Neural crest cell (in vitro differentiated cells): ENCODE results near the gene NCS1. TPM values are rescaled to one million over a fixed set of nuclear protein-coding genes. Genes with fewer than 3 reads are reported as not detected.
"Not testable (repeated sequence)": the region's sequence is repeated elsewhere in the genome, so short reads cannot be mapped to it uniquely, and the experiment has no call there.

Experiments
- DNase-seq: peaks from one replicate; pipeline ENCODE4 v3.0.0; 2021; ENCODE audit warnings: low read depth, mixed read lengths, low spot score
- H3K27ac Mint-ChIP-seq: one replicate; pipeline ENCODE4 v1.8.0; 2021; ENCODE audit warnings: mild to moderate bottlenecking, mixed read lengths; ENCODE audit not compliant: unreplicated experiment
- H3K27me3 Mint-ChIP-seq: 2 replicates; pipeline ENCODE4 v1.8.0; 2021; ENCODE audit warnings: low read depth, mild to moderate bottlenecking, mixed read lengths
- H3K36me3 Mint-ChIP-seq: 2 replicates; pipeline ENCODE4 v1.8.0; 2021; ENCODE audit warnings: low read depth, mild to moderate bottlenecking, mixed read lengths
- H3K4me1 Mint-ChIP-seq: 2 replicates; pipeline ENCODE4 v1.8.0; 2021; ENCODE audit warnings: mixed read lengths
- H3K4me3 Mint-ChIP-seq: one replicate; pipeline ENCODE4 v1.8.0; 2021; ENCODE audit warnings: mild to moderate bottlenecking, mixed read lengths
- H3K9me3 Mint-ChIP-seq: 2 replicates; pipeline ENCODE4 v1.8.0; 2021; ENCODE audit warnings: mixed read lengths
- CTCF ChIP-seq: fragments of 200-600 bp; sonication (generic); conservative IDR thresholded peaks from 2 replicates; pipeline ENCODE4 v1.5.0; 2021; ENCODE audit warnings: antibody characterized with exemption, mild to moderate bottlenecking
- total RNA-seq: library from RNA; stranded (reverse); gene quantifications from 2 replicates; pipeline ENCODE4 v1.2.1, GENCODE V29; 2021

NCS1 gene
- total RNA-seq, 1 donor from 2014 or later: 60.1 TPM

DNA sequence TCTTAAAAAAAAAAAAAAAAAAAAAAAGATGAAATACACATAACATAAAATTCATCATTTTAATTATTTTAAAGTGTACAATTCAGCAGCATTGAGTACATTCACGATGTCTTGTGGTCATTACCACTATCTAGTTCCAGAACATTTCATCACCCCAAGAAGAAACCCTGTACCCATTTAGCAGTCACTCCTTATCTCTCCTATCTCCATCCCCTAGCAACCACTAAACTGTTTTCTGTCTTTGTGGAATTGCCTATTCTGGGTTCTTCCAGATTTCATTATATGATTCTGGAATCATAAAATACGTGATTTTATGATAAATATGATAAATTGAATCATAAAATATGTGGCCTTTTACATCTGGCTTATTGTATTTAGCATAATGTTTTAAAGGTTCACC, 84.4 kb downstream of the NCS1 start:
- TF ChIP-seq CTCF: no peak
- Mint-ChIP-seq H3K36me3 (no peaks in the 10 kb centered on the region), H3K27me3 (peaks cover 30% of the 10 kb centered on the region), H3K4me3 (no peak overlapping the region), H3K27ac (no peak overlapping the region), H3K9me3 (no peaks in the 10 kb centered on the region), H3K4me1 (no peaks in the 10 kb centered on the region)
- DNase-seq: no peak

GRCh38 chr9:130258137-130258536, 85.9 kb downstream of the NCS1 start:
- H3K27ac Mint-ChIP-seq, H3K4me3 Mint-ChIP-seq, DNase-seq, H3K9me3 Mint-ChIP-seq, H3K36me3 Mint-ChIP-seq, H3K4me1 Mint-ChIP-seq: not testable (repeated sequence)
- H3K27me3 Mint-ChIP-seq: peaks cover 45% of the 10 kb centered on the region

- H3K36me3 Mint-ChIP-seq: no peaks in the 10 kb centered on the region
- no peak overlapping the region for H3K27ac Mint-ChIP-seq
Observed at GRCh38 chr9:130259044-130259443, 86.8 kb downstream of the NCS1 start.

GRCh38 chr9:130260816-130261765, 88.9 kb downstream of the NCS1 start:
- TF ChIP-seq CTCF: no peak
- Mint-ChIP-seq H3K4me1 (no peaks in the 10 kb centered on the region), H3K36me3 (no peaks in the 10 kb centered on the region), H3K27ac (no peak overlapping the region), H3K27me3 (peaks cover 73% of the 10 kb centered on the region), H3K9me3 (no peaks in the 10 kb centered on the region), H3K4me3 (no peak overlapping the region)
- no peak for DNase-seq

More at GRCh38 chr9:130259044-130259443, 86.8 kb downstream of the NCS1 start:
- TF ChIP-seq CTCF: no peak
- no peaks in the 10 kb centered on the region for H3K4me1 Mint-ChIP-seq
- no peak overlapping the region for H3K4me3 Mint-ChIP-seq
- no peak for DNase-seq
- H3K9me3 Mint-ChIP-seq: no peaks in the 10 kb centered on the region
- H3K27me3 Mint-ChIP-seq: peaks cover 54% of the 10 kb centered on the region

DNA sequence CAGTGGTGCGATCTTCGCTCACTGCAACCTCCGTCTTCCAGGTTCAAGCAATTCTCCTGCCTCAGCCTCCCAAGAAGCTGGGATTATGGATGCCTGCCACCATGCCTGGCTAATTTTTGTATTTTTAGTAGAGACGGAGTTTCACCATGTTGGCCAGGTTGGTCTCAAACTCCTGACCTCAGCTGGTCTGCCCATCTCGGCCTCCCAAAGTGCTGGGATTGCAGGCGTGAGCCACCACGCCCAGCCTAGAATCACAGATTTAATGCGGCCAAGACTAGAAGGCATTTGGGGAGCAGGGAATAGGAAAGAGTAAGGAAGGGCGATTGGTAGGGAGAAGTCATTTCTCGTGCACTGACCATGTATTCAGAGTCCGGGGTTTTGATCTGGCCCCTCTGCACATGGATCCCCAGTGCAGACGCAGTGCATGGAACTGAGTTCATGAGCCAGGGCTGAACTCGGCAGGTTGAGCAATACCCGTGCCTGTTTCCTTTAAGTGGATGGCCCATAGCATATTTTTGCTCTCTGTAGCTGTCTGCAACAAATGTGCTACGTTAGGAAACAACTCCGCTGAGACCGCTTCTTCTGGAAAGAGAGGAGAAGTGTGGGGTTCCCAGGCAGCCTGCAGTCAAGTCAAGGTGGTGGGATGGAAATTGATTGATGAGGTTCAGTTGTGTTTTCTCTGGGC, 90.0 kb downstream of the NCS1 start:
- Mint-ChIP-seq H3K9me3 (no peaks in the 10 kb centered on the region), H3K27ac (peak overlapping the region; percentile 57), H3K4me1 (no peaks in the 10 kb centered on the region), H3K36me3 (no peaks in the 10 kb centered on the region), H3K4me3 (no peak overlapping the region), H3K27me3 (peaks cover 84% of the 10 kb centered on the region)
- TF ChIP-seq CTCF: no peak
- no peak for DNase-seq

- Mint-ChIP-seq H3K9me3 (no peaks in the 10 kb centered on the region), H3K36me3 (no peaks in the 10 kb centered on the region), H3K27ac (no peak overlapping the region), H3K27me3 (peaks cover 87% of the 10 kb centered on the region), H3K4me3 (no peak overlapping the region), H3K4me1 (no peaks in the 10 kb centered on the region)
- DNase-seq: no peak
- TF ChIP-seq CTCF: no peak
Observed at GRCh38 chr9:130262771-130263170, 90.6 kb downstream of the NCS1 start.
